A549 (cell line): ENCODE measurements around the gene STRADA. TPM values are rescaled to one million over a fixed set of nuclear protein-coding genes. Genes with fewer than 3 reads are reported as not detected.

Source experiments
- ATAC-seq, 2 experiments: fragments of 200-7000 bp in 1 of 2; fragments of >200 bp in 1 of 2; cut with Nextera tagmentation in 1 of 2; cut with Tn5 transposase in 1 of 2; 3 replicates each; pipeline versions ENCODE4 v1.8.0 to v1.9.1; 2018 to 2020; ENCODE audit warnings: mild to moderate bottlenecking in 1 of 2, moderate library complexity in 1 of 2
- CTCF ChIA-PET: fragments of 300-600 bp; sonication (Branson Sonifier 250); formaldehyde crosslinking; extraction: SDS; loops from one replicate; lab custom pipeline; 2021; ENCODE audit warnings: antibody characterized with exemption, inconsistent platforms; lab: Yijun Ruan, JAX
- POLR2A ChIA-PET: fragments of 350-600 bp; formaldehyde crosslinking; extraction: SDS; loops from one replicate; lab custom pipeline; 2021; ENCODE audit warnings: antibody characterized with exemption, inconsistent platforms; lab: Yijun Ruan, JAX
- DNase-seq, 2 experiments: peaks; one replicate each; pipeline versions ENCODE4 v3.0.0 to v3.0.0-alpha.2; 2011 to 2016; ENCODE audit warnings: low read depth in 1 of 2, low spot score in 1 of 2
- FAIRE-seq: peaks from 2 replicates; lab custom pipeline; 2011; peaks lifted over from hg19 to GRCh38; lab: Jason Lieb, UNC
- H3K27ac ChIP-seq, 2 experiments: fragments of >200 bp; sonication (Bioruptor Twin); formaldehyde crosslinking; 3 replicates each; pipeline ENCODE4 v1.5.1; 2016 to 2017
- H3K4me1 ChIP-seq: fragments of >200 bp; sonication (Bioruptor Twin); formaldehyde crosslinking; 3 replicates; pipeline ENCODE4 v1.6.1; 2016
- H3K4me2 ChIP-seq: fragments of >200 bp; sonication (Bioruptor Twin); formaldehyde crosslinking; 3 replicates; pipeline ENCODE4 v1.6.1; 2016
- H3K4me3 ChIP-seq: fragments of >200 bp; sonication (Bioruptor Twin); formaldehyde crosslinking; 3 replicates; pipeline ENCODE4 v1.5.1; 2016
- H3K9me3 ChIP-seq: fragments of >200 bp; sonication (Bioruptor Twin); formaldehyde crosslinking; 3 replicates; pipeline ENCODE4 v1.6.1; 2016
- BCL3 ChIP-seq: fragments of >200 bp; sonication (Bioruptor Twin); formaldehyde crosslinking; IDR thresholded peaks from 3 replicates; pipeline ENCODE4 v1.6.1; 2016
- BHLHE40 ChIP-seq: IDR thresholded peaks from 2 replicates; pipeline ENCODE4 v1.6.1; 2012; ENCODE audit warnings: low read depth, low read length, inconsistent platforms
- CBX2 ChIP-seq: fragments of 200-600 bp; sonication (generic); IDR thresholded peaks from 2 replicates; pipeline ENCODE4 v1.6.1; 2016; ENCODE audit warnings: low read depth, mild to moderate bottlenecking, borderline replicate concordance
- CHD4 ChIP-seq: fragments of 200-600 bp; sonication (generic); IDR thresholded peaks from 2 replicates; pipeline ENCODE4 v1.6.1; 2016; ENCODE audit warnings: antibody characterized with exemption, mild to moderate bottlenecking, borderline replicate concordance
- EHMT2 ChIP-seq: fragments of 200-600 bp; sonication (generic); IDR thresholded peaks from 2 replicates; pipeline ENCODE4 v1.6.1; 2016; ENCODE audit warnings: antibody characterized with exemption, low read depth, mild to moderate bottlenecking, moderate library complexity
- FOSL2 ChIP-seq, 2 experiments: fragments of 450-650 bp in 1 of 2; fragments of >200 bp in 1 of 2; sonication (Bioruptor Twin) in 1 of 2; formaldehyde crosslinking; IDR thresholded peaks; 2 replicates each; pipeline versions ENCODE4 v1.5.0 to v1.6.1; 2016 to 2020; ENCODE audit warnings: mild to moderate bottlenecking in 1 of 2, moderate library complexity in 1 of 2
- GATA3 ChIP-seq: IDR thresholded peaks from 2 replicates; pipeline ENCODE4 v1.6.1; 2012; ENCODE audit warnings: borderline replicate concordance
- HEYL ChIP-seq: fragments of 250-450 bp; sonication (Bioruptor Pico); IDR thresholded peaks from 2 replicates; pipeline ENCODE4 v1.8.0; 2021; ENCODE audit warnings: mild to moderate bottlenecking, moderate library complexity
- HMGXB4 ChIP-seq: fragments of 250-450 bp; sonication (Bioruptor Pico); IDR thresholded peaks from 2 replicates; pipeline ENCODE4 v1.5.0; 2021; ENCODE audit warnings: mild to moderate bottlenecking, moderate library complexity, borderline replicate concordance
- HOXB5 ChIP-seq: fragments of 250-450 bp; sonication (Bioruptor Pico); IDR thresholded peaks from 2 replicates; pipeline ENCODE4 v1.5.0; 2020; ENCODE audit warnings: mild to moderate bottlenecking, moderate library complexity
- JUN ChIP-seq, 2 experiments: fragments of >200 bp; sonication (Bioruptor Twin); formaldehyde crosslinking; IDR thresholded peaks; 2 replicates in 1 of 2; 3 replicates in 1 of 2; pipeline ENCODE4 v1.6.1; 2016 to 2017
- KDM5A ChIP-seq: fragments of 200-600 bp; sonication (generic); IDR thresholded peaks from 2 replicates; pipeline ENCODE4 v1.6.1; 2016; ENCODE audit warnings: antibody characterized with exemption, mild to moderate bottlenecking
- MAX ChIP-seq: IDR thresholded peaks from 2 replicates; pipeline ENCODE4 v1.6.1; 2012
- MYC ChIP-seq: IDR thresholded peaks from 2 replicates; pipeline ENCODE4 v1.6.1; 2012; ENCODE audit warnings: mild to moderate bottlenecking, inconsistent platforms, low read length, improper control_type of control experiment, borderline replicate concordance
- NR3C1 ChIP-seq: fragments of >200 bp; sonication (Bioruptor Twin); formaldehyde crosslinking; IDR thresholded peaks from 3 replicates; pipeline ENCODE4 v1.6.1; 2017
- PBX3 ChIP-seq: IDR thresholded peaks from 2 replicates; pipeline ENCODE4 v1.6.1; 2012
- PHF8 ChIP-seq: fragments of 200-600 bp; sonication (generic); IDR thresholded peaks from 2 replicates; pipeline ENCODE4 v1.6.1; 2016; ENCODE audit warnings: low read depth, mild to moderate bottlenecking, antibody characterized with exemption, moderate library complexity, borderline replicate concordance
- RAD21 ChIP-seq, 2 experiments: fragments of >200 bp in 1 of 2; sonication (Bioruptor Twin) in 1 of 2; formaldehyde crosslinking in 1 of 2; IDR thresholded peaks in 1 of 2; conservative IDR thresholded peaks in 1 of 2; 2 replicates in 1 of 2; 3 replicates in 1 of 2; pipeline ENCODE4 v1.6.1; 2012 to 2018; ENCODE audit warnings: inconsistent platforms in 1 of 2
- RARB ChIP-seq: fragments of 250-450 bp; sonication (Bioruptor Pico); IDR thresholded peaks from 2 replicates; pipeline ENCODE4 v1.8.0; 2021; ENCODE audit warnings: mild to moderate bottlenecking, moderate library complexity
- REST ChIP-seq: fragments of 200-600 bp; sonication (generic); IDR thresholded peaks from 2 replicates; pipeline ENCODE4 v1.6.1; 2016; ENCODE audit warnings: antibody characterized with exemption, mild to moderate bottlenecking, moderate library complexity
- RFX5 ChIP-seq: fragments of 450-650 bp; IDR thresholded peaks from 2 replicates; pipeline ENCODE4 v1.7.1; 2014; ENCODE audit warnings: antibody characterized with exemption, mild to moderate bottlenecking, moderate library complexity
- SMC3 ChIP-seq: fragments of >200 bp; sonication (Bioruptor Twin); formaldehyde crosslinking; IDR thresholded peaks from 3 replicates; pipeline ENCODE4 v1.6.1; 2018; ENCODE audit warnings: inconsistent platforms
- TFCP2L1 ChIP-seq: fragments of 250-450 bp; sonication (Bioruptor Pico); IDR thresholded peaks from 2 replicates; pipeline ENCODE4 v1.5.0; 2021; ENCODE audit warnings: mild to moderate bottlenecking
- TP53 ChIP-seq: fragments of 250-450 bp; sonication (Bioruptor Pico); IDR thresholded peaks from 2 replicates; pipeline ENCODE4 v1.5.0; 2021; ENCODE audit warnings: mild to moderate bottlenecking, moderate library complexity
- ZC3H11A ChIP-seq: fragments of 450-650 bp; IDR thresholded peaks from 2 replicates; pipeline ENCODE4 v1.6.1; 2014; ENCODE audit warnings: antibody characterized with exemption, mild to moderate bottlenecking
- ZFP36 ChIP-seq: fragments of 450-650 bp; IDR thresholded peaks from 2 replicates; pipeline ENCODE4 v1.6.1; 2014; ENCODE audit warnings: borderline replicate concordance; ENCODE audit not compliant: partially characterized antibody
- ZNF302 ChIP-seq: fragments of 250-450 bp; sonication (Bioruptor Pico); IDR thresholded peaks from 2 replicates; pipeline ENCODE4 v1.9.0; 2021; ENCODE audit warnings: inconsistent platforms, mild to moderate bottlenecking, moderate library complexity
- ZSCAN20 ChIP-seq: fragments of 250-450 bp; sonication (Bioruptor Pico); IDR thresholded peaks from 2 replicates; pipeline ENCODE4 v1.8.0; 2022; ENCODE audit warnings: mild to moderate bottlenecking, moderate library complexity
- WGBS: methylation state at CpG from one replicate; pipeline ENCODE4 v1.1.6; 2017; ENCODE audit errors: missing lambda C conversion rate; 5-methylcytosine and 5-hydroxymethylcytosine counted together
- polyA plus RNA-seq, 4 experiments: library from polyadenylated mRNA; depleted of rRNA in 3 of 4; stranded (reverse); fragments of >200 nt; fragmentation: RNase III in 1 of 4; extraction: RNeasy Plus Mini Kit Qiagen cat#74134 plus additional on column Dnase treatment in 1 of 4; gene quantifications; 2 replicates in 3 of 4; 3 replicates in 1 of 4; pipeline ENCODE4 v1.2.3, GENCODE V29; 2011 to 2017

The STRADA gene
- polyA plus RNA-seq, 2 of the 4 experiments (the other 2 are of a cell fraction) = 30.3 to 33.0 TPM

GRCh38 chr17:63774969-63775265 is 33.3 kb upstream of the STRADA start:
- H3K4me2 ChIP-seq = peak overlapping the region; percentile 89
- no peak for TF ChIP-seq ZFP36
- TF ChIP-seq CBX2 = no peak
- TF ChIP-seq TP53 (CRISPR knock-in tag) = no peak
- no peak for TF ChIP-seq ZC3H11A
- no peak for TF ChIP-seq MYC
- no peak for TF ChIP-seq RFX5
- TF ChIP-seq FOSL2 (IDR thresholded peaks at IDR 0.05) = no peak
- no peak for TF ChIP-seq FOSL2 (CRISPR knock-in tag; IDR thresholded peaks at IDR 0.05)
- TF ChIP-seq BHLHE40 = no peak
- no peak for TF ChIP-seq NR3C1
- TF ChIP-seq CHD4 = no peak
- no peak for TF ChIP-seq TFCP2L1
- no peak for TF ChIP-seq EHMT2
- H3K4me1 ChIP-seq = peaks cover 40% of the 10 kb centered on the region
- peak overlapping the region; percentile 98 to 99 for H3K27ac ChIP-seq
- H3K4me3 ChIP-seq = peak overlapping the region; percentile 71
- no peak for FAIRE-seq
- ChIA-PET POLR2A (interaction anchor here (2.0 to 2.4 kb wide), 2 partner anchors 9 to 19 kb away, joined by 9 to 31 read pairs; no protein-coding TSS in a partner anchor), CTCF (interaction anchor here (1.2 to 3.3 kb wide), 8 partner anchors 9 to 162 kb away, joined by 3 to 15 read pairs (median 5); no protein-coding TSS in a partner anchor)
- no peaks in the 10 kb centered on the region for H3K9me3 ChIP-seq
- no peak for DNase-seq
- WGBS = 2% methylated on average over 4 of the region's 4 CpGs
- no peak for ATAC-seq

GRCh38 chr17:63774141-63774968 is 32.8 kb upstream of the STRADA start, which contains the start of gene DDX42:
DDX42 (plus strand) TSS chr17:63774170; CDS start chr17:63787050, 12,880 bp downstream.
- CTCF ChIA-PET = interaction anchor here (1.0 to 3.3 kb wide), 11 partner anchors 9 to 345 kb away, joined by 3 to 15 read pairs (median 3); no protein-coding TSS in a partner anchor
- FAIRE-seq = no peak
- peaks cover 34% of the 10 kb centered on the region for H3K4me1 ChIP-seq
- ATAC-seq = peak; percentile 44 to 55
- H3K27ac ChIP-seq = peak within 1 kb of the TSS; percentile 98 to 99
- H3K4me2 ChIP-seq = peak within 1 kb of the TSS; percentile 97
- POLR2A ChIA-PET = interaction anchor here (0.6 to 2.7 kb wide), 24 partner anchors 9 to 372 kb away, joined by 3 to 35 read pairs (median 8); partner anchors contain the start of genes MAP3K3, PSMC5, SMARCD2 and STRADA
- no peaks in the 10 kb centered on the region for H3K9me3 ChIP-seq
- H3K4me3 ChIP-seq = peak within 1 kb of the TSS; percentile 71
- 1% methylated on average over 44 of the region's 67 CpGs for WGBS
- DNase-seq = peak; percentile 58 to 77
- TF ChIP-seq HMGXB4 = peak; percentile 81
- TF ChIP-seq RAD21 (conservative IDR thresholded peaks at IDR 0.05 in 1 of 2, IDR thresholded peaks at IDR 0.05 in 1 of 2) = no peak
- TF ChIP-seq MAX = no peak
- TF ChIP-seq ZSCAN20 (CRISPR knock-in tag) = no peak
- TF ChIP-seq ZNF302 = no peak
- no peak for TF ChIP-seq HOXB5 (CRISPR knock-in tag)
- no peak for TF ChIP-seq RARB
- no peak for TF ChIP-seq GATA3
- 0 out of 3 replicates have a peak, but pooled peaks have one; percentile 28 for TF ChIP-seq BCL3
- TF ChIP-seq MYC = no peak
- no peak for TF ChIP-seq SMC3
- TF ChIP-seq JUN (IDR thresholded peaks at IDR 0.05) = peak in 1 of 2 experiments; percentile 76; a peak in 3 of 5 replicates
- TF ChIP-seq RFX5 = no peak
- TF ChIP-seq HEYL = no peak
- TF ChIP-seq PBX3 = no peak
- no peak for TF ChIP-seq KDM5A
- peak; percentile 81 for TF ChIP-seq PHF8
- 0 out of 2 replicates have a peak, but pooled peaks have one; percentile 13 for TF ChIP-seq TFCP2L1
- no peak for TF ChIP-seq REST
